Upper lobe of left lung (tissue), 4 donors: ENCODE measurements around the gene STAP2.

Source experiments
- POLR2A ChIP-seq, 4 donors: fragments of 450-650 bp; IDR thresholded peaks; one replicate each; pipeline ENCODE4 v1.5.1; 2016 to 2017; ENCODE audit warnings: antibody characterized with exemption in 4 of 4, mild to moderate bottlenecking in 2 of 4
- POLR2AphosphoS5 ChIP-seq, 2 donors: sonication (generic); formaldehyde crosslinking; IDR thresholded peaks; one replicate each; pipeline ENCODE4 v1.5.1; 2017; ENCODE audit warnings: antibody characterized with exemption in 2 of 2
- TF ChIP-seq, protein P1 (sequence below), 6 experiments: fragments of 450-650 bp in 4 of 6; fragments of 200-600 bp in 2 of 6; sonication (generic) in 2 of 6; IDR thresholded peaks; one replicate each; pipeline ENCODE4 v1.5.1; 2016 to 2019; ENCODE audit warnings: antibody characterized with exemption in 6 of 6

DNA sequence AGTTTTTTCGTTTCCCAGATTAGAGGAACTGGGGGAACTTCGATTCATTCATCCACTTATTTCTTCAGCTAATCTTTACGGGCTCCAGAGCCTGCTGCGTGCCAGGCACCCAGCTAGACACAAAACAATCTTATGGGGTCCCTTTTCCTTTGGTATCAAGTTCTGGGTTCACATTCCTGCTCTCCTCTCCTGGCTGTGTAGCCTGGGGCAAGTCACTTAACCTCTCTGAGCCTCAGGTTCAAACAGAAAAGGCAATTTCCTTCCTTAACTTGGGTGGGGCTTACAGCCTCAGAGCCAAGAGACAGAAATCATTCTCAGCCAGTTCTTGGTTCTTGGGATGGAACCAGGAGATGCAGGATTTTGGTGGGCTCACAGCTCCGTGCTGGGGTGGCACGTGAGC is 53.7 kb downstream of the STAP2 start:
- TF ChIP-seq POLR2A (IDR thresholded peaks at IDR 0.05) (no peak), POLR2AphosphoS5 (IDR thresholded peaks at IDR 0.05) (no peak)
- TF ChIP-seq, protein P1, sequence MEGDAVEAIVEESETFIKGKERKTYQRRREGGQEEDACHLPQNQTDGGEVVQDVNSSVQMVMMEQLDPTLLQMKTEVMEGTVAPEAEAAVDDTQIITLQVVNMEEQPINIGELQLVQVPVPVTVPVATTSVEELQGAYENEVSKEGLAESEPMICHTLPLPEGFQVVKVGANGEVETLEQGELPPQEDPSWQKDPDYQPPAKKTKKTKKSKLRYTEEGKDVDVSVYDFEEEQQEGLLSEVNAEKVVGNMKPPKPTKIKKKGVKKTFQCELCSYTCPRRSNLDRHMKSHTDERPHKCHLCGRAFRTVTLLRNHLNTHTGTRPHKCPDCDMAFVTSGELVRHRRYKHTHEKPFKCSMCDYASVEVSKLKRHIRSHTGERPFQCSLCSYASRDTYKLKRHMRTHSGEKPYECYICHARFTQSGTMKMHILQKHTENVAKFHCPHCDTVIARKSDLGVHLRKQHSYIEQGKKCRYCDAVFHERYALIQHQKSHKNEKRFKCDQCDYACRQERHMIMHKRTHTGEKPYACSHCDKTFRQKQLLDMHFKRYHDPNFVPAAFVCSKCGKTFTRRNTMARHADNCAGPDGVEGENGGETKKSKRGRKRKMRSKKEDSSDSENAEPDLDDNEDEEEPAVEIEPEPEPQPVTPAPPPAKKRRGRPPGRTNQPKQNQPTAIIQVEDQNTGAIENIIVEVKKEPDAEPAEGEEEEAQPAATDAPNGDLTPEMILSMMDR (IDR thresholded peaks at IDR 0.05) = no peak
